ENCODE results near the gene TMEM51.

GRCh38 chr1:15242766-15243165 lies 89.2 kb downstream of the TMEM51 start:
- TF ChIP-seq POLR2A (IDR thresholded peaks at IDR 0.05) (no peak), POLR2AphosphoS5 (IDR thresholded peaks at IDR 0.05) (no peak)

All from breast epithelium (tissue), 3 donors.